WTC11 (cell line): ENCODE data around the gene AQP12A.

Experiments
- EMX1 ChIP-seq: fragments of 250-450 bp; sonication (Bioruptor Pico); IDR thresholded peaks from 2 replicates; pipeline ENCODE4 v1.8.0; 2021; ENCODE audit warnings: mild to moderate bottlenecking
- HMGXB4 ChIP-seq: sonication (generic); formaldehyde crosslinking; IDR thresholded peaks from 2 replicates; pipeline ENCODE4 v1.8.1; 2023; ENCODE audit warnings: mild to moderate bottlenecking, moderate library complexity, missing genetic modification reagents
- JUN ChIP-seq: sonication (generic); formaldehyde crosslinking; IDR thresholded peaks from 2 replicates; pipeline ENCODE4 v1.8.0; 2023; ENCODE audit warnings: mild to moderate bottlenecking, missing genetic modification reagents
- SP1 ChIP-seq: sonication (generic); formaldehyde crosslinking; conservative IDR thresholded peaks from 2 replicates; pipeline ENCODE4 v1.8.1; 2022; ENCODE audit warnings: missing genetic modification reagents
- TF ChIP-seq, protein P1 (sequence below): fragments of 200-600 bp; IDR thresholded peaks from 2 replicates; pipeline ENCODE4 v1.8.0; 2022; ENCODE audit warnings: antibody characterized with exemption
- TF ChIP-seq, protein P2 (sequence below): sonication (generic); formaldehyde crosslinking; conservative IDR thresholded peaks from 2 replicates; pipeline ENCODE4 v1.8.1; 2022; ENCODE audit warnings: mild to moderate bottlenecking, missing genetic modification reagents

GRCh38 chr2:240732184-240732583 lies 40.5 kb downstream of the AQP12A start:
- no peak for TF ChIP-seq HMGXB4 (CRISPR knock-in tag)
- TF ChIP-seq, protein P1, sequence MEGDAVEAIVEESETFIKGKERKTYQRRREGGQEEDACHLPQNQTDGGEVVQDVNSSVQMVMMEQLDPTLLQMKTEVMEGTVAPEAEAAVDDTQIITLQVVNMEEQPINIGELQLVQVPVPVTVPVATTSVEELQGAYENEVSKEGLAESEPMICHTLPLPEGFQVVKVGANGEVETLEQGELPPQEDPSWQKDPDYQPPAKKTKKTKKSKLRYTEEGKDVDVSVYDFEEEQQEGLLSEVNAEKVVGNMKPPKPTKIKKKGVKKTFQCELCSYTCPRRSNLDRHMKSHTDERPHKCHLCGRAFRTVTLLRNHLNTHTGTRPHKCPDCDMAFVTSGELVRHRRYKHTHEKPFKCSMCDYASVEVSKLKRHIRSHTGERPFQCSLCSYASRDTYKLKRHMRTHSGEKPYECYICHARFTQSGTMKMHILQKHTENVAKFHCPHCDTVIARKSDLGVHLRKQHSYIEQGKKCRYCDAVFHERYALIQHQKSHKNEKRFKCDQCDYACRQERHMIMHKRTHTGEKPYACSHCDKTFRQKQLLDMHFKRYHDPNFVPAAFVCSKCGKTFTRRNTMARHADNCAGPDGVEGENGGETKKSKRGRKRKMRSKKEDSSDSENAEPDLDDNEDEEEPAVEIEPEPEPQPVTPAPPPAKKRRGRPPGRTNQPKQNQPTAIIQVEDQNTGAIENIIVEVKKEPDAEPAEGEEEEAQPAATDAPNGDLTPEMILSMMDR: no peak
- no peak for TF ChIP-seq SP1
- no peak for TF ChIP-seq EMX1 (CRISPR knock-in tag)
- TF ChIP-seq, protein P2, sequence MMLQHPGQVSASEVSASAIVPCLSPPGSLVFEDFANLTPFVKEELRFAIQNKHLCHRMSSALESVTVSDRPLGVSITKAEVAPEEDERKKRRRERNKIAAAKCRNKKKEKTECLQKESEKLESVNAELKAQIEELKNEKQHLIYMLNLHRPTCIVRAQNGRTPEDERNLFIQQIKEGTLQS (CRISPR knock-in tag): no peak
- TF ChIP-seq JUN (CRISPR knock-in tag): no peak
